HG03039 (cell line): ENCODE results near the gene ZNF587.
"Not testable (repeated sequence)": the region's sequence is repeated elsewhere in the genome, so short reads cannot be mapped to it uniquely, and the experiment has no call there.

ENCODE experiments used
- ATAC-seq: cut with Tn5 transposase; IDR thresholded peaks from one replicate; pipeline ENCODE4 v1.9.1; 2021; ENCODE audit warnings: mild to moderate bottlenecking, moderate library complexity; ENCODE audit not compliant: unreplicated experiment

ZNF587 gene

GRCh38 chr19:57886046-57886445 is 36.4 kb downstream of the ZNF587 start:
- ATAC-seq, result no peak

GRCh38 chr19:57887195-57887941 is 37.7 kb downstream of the ZNF587 start:
- no peak for ATAC-seq

GRCh38 chr19:57888107-57888559 is 38.5 kb downstream of the ZNF587 start:
- no peak for ATAC-seq

GRCh38 chr19:57888560-57889231 is 39.0 kb downstream of the ZNF587 start, which contains the start of gene ZNF814:
ZNF814 (minus strand) TSS chr19:57889037; CDS start chr19:57888802, 235 bp downstream.
- ATAC-seq, result peak; percentile 68

- ATAC-seq, result not testable (repeated sequence)
Observed at GRCh38 chr19:57890706-57891105, 41.0 kb downstream of the ZNF587 start.

- no peak for ATAC-seq
Observed at GRCh38 chr19:57900311-57900710, 50.7 kb downstream of the ZNF587 start.

GRCh38 chr19:57903618-57904184 is 54.0 kb downstream of the ZNF587 start:
- no peak for ATAC-seq

GRCh38 chr19:57905258-57905657 is 55.6 kb downstream of the ZNF587 start:
- no peak for ATAC-seq

GRCh38 chr19:57907394-57907793 is 57.7 kb downstream of the ZNF587 start:
- ATAC-seq, result no peak

GRCh38 chr19:57914531-57914930 is 64.9 kb downstream of the ZNF587 start:
- no peak for ATAC-seq
